Activated T-helper 1 cell treated with anti-CD3 and anti-CD28 coated beads, Interleukin-2, amount 50 U/mL, for 16 hours (primary cell): ENCODE results near the gene SMARCA4.
"Not testable (repeated sequence)": the region's sequence is repeated elsewhere in the genome, so short reads cannot be mapped to it uniquely, and the experiment has no call there.

ENCODE experiments used
- DNase-seq, 2 donors: peaks; one replicate each; pipeline ENCODE4 v3.0.0-alpha.2; 2020; ENCODE audit warnings: low read depth in 1 of 2, low spot score in 1 of 2

SMARCA4 gene

GRCh38 chr19:11063434-11063833 is 102.6 kb downstream of the SMARCA4 start:
- DNase-seq = no peak

GRCh38 chr19:11064831-11065303 is 104.0 kb downstream of the SMARCA4 start:
- DNase-seq = no peak

GRCh38 chr19:11066326-11066725 is 105.5 kb downstream of the SMARCA4 start:
- no peak for DNase-seq

- no peak for DNase-seq
These were observed 106.7 kb downstream of the SMARCA4 start for GRCh38 chr19:11067356-11068113.

GRCh38 chr19:11069561-11069960 is 108.7 kb downstream of the SMARCA4 start:
- DNase-seq = no peak

- no peak for DNase-seq
These were observed 109.3 kb downstream of the SMARCA4 start for GRCh38 chr19:11070123-11070522.

- DNase-seq = no peak
These were observed 112.7 kb downstream of the SMARCA4 start for GRCh38 chr19:11073568-11073967.

- not testable (repeated sequence) for DNase-seq
These were observed 116.0 kb downstream of the SMARCA4 start for GRCh38 chr19:11076792-11077191.

GRCh38 chr19:11078893-11079292 is 118.1 kb downstream of the SMARCA4 start:
- DNase-seq = no peak

GRCh38 chr19:11079999-11080398 is 119.2 kb downstream of the SMARCA4 start:
- DNase-seq = no peak

GRCh38 chr19:11087870-11088505 is 127.2 kb downstream of the SMARCA4 start:
- DNase-seq = no peak

GRCh38 chr19:11088506-11089253 is 127.8 kb downstream of the SMARCA4 start:
- no peak for DNase-seq

- peak; percentile 32 to 61 for DNase-seq
These were observed 128.6 kb downstream of the SMARCA4 start, which contains the start of gene LDLR for GRCh38 chr19:11089254-11090013. Gene LDLR (plus strand): TSS chr19:11089463. CDS start chr19:11089549, 86 bp downstream.

GRCh38 chr19:11090014-11090263 is 129.1 kb downstream of the SMARCA4 start:
- not testable (repeated sequence) for DNase-seq

GRCh38 chr19:11090264-11090996 is 129.6 kb downstream of the SMARCA4 start:
- peak; percentile 94 to 95 for DNase-seq

GRCh38 chr19:11090997-11091702 is 130.3 kb downstream of the SMARCA4 start:
- no peak for DNase-seq

- peak; percentile 18 to 47 for DNase-seq
These were observed 130.9 kb downstream of the SMARCA4 start for GRCh38 chr19:11091703-11092153.

- peak in 1 of 2 donors; percentile 33 for DNase-seq
These were observed 131.3 kb downstream of the SMARCA4 start for GRCh38 chr19:11092181-11092538.

GRCh38 chr19:11093689-11094238 is 132.9 kb downstream of the SMARCA4 start:
- no peak for DNase-seq

- DNase-seq = no peak
These were observed 133.7 kb downstream of the SMARCA4 start for GRCh38 chr19:11094520-11094894.
